HG03135 (cell line): ENCODE results near the gene ST8SIA6.
A peak's percentile ranks its signal among the peaks of the same experiment; 100 is the strongest.
"Not testable (repeated sequence)": the region's sequence is repeated elsewhere in the genome, so short reads cannot be mapped to it uniquely, and the experiment has no call there.

Experiments used
- ATAC-seq: cut with Tn5 transposase; IDR thresholded peaks from one replicate; pipeline ENCODE4 v1.9.1; 2021; ENCODE audit warnings: mild to moderate bottlenecking, moderate library complexity; ENCODE audit not compliant: unreplicated experiment

ST8SIA6 gene

DNA sequence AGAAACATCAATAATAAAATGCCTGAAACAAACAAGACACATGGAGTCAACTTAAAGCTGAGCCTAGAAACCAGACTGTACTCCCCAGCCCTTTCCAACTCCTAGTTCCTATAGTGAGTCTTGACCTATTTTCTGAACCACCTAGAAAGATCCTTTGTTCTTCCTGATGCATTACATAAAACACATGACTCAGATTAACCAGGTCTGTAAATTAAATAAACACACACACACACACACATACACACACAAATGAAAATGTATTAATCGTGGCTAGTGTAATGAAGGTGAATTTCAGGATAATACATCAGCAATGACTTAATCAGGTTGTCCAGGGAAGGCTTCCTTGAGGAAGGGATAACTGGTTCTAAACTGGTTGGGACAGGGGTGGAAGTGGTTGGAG, 104.7 kb downstream of the ST8SIA6 start:
- no peak for ATAC-seq

DNA sequence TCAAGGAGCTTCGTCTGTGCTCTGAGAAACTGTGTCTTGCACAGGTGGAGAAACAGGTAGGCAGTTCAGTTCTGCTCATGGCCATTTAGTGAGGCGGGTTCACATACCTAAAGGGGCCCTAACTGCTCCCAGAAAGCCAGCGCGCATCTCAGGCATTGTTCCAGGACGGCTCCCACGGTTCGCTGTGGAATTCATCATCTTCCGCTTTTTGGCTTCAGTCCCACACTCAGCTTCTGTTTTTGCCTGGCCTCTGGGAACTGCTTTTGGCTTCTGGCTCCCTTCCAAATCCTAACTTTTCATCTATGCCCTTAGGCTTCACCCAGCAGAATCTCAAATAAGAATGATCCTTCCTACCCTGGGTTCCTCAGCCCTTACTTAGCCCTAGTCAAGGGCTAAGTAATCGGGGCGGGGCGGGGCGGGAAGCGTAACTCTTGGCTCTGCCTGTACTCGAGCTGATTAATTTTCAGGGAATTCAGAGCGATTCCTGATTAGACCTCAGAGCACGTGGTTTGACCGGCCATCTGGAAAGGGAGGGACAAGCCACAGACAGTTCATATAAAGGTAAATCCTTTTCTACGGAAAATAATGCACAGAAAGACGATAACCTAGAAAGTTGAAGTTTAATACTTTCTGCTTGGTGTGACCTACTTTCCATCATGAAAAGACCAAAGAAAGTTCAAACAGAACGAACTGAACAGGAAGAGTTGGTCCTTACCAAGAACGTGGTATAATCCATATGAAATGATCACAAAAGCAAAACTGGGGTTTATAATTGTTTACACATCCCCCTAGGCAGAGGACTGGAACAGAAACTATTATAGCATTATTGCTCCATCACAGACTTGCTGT, 105.7 kb downstream of the ST8SIA6 start:
- ATAC-seq, result no peak

DNA sequence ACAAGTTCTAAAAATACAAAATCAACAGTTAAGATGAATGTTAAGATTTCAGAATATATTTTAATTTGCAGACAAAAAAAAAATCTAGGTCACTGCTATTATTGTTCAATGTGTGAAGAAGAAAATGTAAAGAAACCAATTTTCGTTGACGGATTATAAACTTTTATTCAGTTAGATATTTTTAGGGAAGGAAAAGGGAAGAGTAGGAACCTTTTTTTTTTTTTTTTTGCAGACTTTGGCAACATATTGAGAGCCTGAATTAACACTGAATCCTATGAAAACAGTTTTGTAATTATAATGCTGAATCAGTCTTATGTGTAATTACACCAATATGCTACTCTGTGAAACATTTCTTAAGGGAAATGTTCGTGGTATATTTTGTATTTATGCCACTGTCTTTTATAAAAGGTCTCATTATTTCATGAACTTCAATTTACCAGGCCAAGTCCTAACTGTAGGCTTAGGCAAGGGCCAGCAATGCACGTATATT, 106.3 kb downstream of the ST8SIA6 start:
- ATAC-seq, result no peak

DNA sequence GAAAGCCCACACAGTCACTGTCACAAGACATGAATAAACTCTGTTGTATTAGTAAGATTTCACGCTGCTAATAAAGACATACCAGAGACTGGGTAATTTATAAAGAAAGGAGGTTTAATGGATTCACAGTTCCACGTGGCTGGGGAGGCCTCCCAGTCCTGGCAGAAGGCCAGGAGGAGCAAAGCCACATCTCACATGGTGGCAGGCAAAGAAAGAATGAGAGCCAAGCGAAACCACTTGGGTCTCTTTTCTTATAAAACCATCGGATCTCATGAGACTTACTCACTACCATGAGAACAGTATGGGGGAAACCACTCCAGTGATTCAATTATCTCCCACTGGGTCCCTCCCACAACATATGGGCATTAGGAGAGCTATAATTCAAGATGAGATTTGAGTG, 110.2 kb downstream of the ST8SIA6 start:
- no peak for ATAC-seq

DNA sequence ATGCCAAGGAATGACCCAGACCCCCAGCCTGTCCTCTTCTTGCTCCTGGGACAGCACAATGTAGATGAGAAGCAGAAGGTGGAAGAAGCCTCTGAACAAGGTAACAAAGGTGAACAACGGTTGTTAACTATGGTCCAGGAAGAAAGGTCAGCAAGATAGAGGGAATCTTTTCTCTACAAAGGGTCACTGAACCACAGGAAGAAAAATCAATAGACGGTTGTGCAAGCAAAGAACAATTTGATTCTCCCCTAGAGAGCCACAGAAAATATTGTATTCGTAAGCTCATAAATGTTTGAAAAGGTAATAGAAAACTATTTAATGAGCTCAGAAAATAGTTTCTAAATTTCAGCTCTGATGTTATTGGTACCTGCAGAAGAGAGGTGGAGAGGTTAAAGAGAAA, 111.3 kb downstream of the ST8SIA6 start:
- ATAC-seq, result no peak

DNA sequence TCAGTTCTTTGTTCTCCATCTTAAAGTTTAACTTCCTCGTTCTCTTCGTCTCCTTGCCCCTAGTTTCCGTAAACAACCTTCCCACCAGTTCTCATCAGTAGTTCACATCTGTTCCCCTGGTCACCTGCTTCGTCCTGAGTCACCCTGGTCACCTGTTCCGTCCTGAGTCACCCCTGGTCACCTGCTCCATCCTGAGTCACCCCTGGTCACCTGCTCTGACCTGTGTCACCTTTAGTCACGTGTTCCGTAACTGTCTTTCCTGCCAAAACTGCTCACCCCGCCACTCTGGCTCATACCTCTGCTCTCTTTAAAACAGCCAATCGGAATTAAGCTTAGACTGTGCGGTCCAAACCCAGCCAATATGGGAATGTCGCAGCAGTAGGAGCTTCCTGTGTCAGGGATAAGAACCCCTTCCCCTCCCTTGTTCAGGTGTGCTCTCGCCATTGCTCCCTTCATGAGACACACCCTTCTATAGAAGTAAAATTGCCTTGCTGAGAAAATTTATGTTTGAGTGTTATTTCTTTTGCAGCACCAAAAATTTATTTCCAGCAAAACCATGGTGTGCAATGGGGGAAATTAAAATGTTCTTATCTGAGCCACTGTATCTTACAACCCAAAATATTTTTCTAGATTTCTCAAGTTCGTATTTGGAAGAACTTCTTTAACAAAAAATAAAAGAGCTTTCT, 114.1 kb downstream of the ST8SIA6 start:
- ATAC-seq, result no peak

DNA sequence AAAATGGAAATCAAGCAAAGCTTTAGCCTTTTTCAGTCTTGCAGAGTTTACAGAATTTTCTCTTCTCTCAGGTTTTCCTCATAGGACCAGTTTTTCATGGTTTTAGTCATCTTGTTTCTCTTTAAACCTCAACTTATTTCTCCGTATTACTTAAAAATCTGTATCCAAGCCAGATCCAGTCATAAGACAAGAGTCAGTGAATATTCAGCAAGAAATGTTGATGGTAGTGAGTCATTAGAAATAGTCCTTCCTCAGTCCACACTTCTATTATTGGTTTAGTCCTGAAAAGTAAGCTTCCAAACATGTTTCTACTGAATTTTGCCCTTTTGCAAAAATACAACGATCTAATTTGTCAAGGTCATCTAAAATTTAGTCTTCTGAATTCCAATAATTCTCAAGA, 119.3 kb downstream of the ST8SIA6 start:
- ATAC-seq, result no peak

DNA sequence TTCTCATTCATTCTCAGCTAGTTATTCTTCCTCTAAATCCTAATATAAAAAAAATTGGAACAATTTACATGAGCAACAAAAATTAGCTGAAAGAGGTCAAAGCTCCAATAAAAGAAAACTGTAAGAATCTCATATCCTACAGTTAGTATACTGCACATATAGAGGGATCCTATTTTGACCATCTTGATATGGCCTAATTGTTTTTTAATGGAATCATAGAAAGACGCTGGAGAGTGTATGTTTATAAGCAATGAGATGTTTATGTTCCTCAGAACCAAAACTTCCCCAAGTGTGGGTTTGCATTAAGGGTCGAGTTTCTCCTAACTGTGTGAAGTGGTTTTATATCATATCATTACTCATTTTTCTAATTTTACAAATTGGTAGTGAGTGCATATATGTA, 123.9 kb downstream of the ST8SIA6 start:
- no peak for ATAC-seq

DNA sequence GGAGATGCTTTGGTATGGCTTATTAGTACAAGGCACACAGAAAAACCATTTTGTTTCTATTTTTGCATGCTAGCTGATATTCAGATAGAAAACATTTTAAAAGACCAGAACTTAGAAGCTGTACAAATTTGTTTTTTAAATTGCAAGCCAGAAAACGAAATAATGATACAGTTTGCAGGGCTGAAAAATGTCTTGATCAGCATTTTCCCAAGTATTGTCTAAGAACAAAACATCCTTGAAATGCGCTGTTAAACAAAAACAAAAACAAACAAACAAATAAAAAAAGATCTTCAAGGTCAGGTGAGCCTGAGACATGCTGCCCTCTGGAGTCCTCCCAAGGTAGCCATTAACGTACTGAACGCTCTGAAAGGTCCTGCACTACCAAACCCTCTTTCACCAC, 128.0 kb downstream of the ST8SIA6 start:
- no peak for ATAC-seq

DNA sequence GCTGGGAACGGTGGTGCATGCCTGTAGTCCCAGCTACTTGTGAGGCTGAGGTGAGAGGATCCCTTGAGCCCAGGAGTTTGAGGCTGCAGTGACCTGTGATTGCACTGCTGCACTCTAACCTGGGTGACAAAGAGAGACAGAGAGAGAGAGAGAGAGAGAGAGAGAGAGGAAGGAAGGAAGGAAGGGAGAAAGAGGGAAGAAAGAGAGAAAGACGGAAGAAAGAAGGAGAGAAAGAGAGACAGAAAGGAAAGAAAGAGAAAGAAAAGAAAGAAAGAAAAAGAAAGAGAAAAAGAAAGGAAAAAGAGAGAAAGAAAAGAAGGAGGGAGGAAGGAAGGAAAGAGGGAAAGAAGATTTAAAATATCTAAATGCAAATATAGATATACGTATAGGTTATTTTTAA, 132.4 kb downstream of the ST8SIA6 start:
- not testable (repeated sequence) for ATAC-seq

DNA sequence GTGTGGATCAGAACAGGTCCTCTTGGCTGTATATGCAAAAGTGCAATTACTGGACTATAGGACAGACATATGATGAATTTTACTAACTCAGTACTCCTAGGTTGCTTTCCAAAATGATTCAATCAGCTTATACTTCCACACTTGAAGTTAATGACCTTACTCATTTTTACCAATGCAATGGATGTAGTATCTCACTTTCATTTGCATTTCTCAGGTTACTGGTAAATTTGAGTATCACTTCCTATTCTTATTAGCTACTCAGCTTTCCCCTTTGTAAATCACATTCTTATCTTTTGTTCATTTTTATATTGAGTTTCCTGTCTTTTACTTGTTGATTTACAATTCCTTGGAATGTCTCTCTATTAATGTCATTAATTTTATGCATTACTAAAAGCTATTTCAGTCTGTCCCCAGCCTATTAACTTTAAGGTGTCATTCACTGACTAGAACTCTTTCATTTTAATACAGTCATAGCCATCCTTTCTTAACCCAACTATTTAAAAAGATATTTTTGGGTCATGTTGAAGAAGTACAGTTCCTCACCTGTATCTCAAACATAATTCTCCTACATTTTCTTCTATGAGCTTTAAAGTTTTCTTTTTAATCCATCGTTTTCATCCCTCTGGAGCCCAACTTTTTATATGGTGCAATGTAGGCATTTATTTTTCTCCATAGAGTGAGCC, 137.8 kb downstream of the ST8SIA6 start:
- peak; percentile 94 for ATAC-seq

DNA sequence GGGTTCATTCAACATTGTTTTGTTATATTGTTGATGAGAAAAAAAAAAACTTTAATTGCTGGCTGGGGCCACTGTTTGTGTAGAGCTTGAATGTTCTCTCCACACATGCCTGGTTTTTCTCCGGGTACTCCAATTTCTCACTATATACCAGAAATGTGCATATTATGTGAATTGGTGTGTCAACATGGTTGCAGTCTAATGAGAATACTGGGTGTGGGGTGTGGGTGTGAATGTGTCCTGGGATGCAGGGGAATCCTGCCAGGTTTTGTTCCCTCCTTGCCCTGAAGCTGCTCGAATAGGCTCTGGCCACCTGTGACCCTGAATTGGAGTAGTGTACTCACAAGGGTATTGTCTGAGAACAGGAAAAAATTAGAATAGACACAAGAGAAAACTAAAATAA, 145.0 kb downstream of the ST8SIA6 start:
- ATAC-seq, result no peak

DNA sequence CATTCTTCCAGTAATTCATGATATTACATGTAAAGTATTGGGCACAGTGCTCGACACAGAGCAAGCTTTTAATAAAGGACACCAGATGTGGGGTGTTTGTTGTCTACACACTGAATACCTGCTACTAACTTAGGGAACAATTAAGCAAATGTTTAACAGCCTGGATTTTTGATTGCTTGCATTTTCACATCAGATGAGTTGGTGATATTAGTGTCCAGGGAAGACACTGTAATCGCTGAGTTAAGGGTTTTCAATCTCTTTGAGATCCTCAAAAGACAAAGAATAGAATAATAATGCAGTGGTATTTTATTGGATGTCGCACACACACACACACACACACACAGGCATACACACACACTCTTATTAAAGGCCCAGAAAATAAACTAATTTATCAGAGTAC, 147.3 kb downstream of the ST8SIA6 start:
- no peak for ATAC-seq

DNA sequence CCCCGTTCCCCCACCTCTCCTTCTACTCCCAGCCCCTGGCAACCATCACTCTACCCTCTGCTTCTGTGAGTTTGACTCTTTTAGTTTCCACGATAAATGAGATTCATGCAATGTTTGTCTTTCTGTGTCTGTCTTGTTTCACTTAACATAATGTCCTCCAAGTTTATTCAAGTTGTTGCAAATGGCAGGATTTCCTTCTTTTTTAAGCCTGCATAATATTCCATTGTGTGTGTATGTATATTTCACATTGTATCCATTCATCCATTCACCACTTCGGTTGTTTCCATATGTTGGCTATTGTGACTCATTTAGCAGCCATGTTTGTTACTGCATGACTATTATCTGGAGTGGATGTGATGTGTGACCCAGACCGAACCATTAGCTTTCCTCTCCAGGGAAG, 162.0 kb downstream of the ST8SIA6 start:
- no peak for ATAC-seq

DNA sequence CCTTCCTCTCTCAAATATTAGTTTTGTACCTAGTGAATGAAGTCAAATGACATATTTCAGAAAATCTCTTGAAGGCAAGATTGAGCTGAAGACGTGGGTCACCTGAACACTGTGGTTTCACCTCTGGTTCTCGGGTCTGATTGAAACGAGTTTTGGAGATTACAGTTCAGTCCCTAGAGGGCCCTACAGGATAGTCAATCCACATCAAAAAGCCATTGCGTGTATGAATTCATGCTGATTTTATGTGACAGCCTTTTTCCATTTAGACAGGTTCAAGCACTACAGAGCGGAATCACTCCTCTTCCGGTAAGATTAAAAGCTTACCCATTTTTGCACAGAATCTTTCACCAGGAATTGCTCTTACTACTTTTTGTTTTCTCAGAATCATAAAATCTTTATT, 164.2 kb downstream of the ST8SIA6 start:
- ATAC-seq, result no peak

DNA sequence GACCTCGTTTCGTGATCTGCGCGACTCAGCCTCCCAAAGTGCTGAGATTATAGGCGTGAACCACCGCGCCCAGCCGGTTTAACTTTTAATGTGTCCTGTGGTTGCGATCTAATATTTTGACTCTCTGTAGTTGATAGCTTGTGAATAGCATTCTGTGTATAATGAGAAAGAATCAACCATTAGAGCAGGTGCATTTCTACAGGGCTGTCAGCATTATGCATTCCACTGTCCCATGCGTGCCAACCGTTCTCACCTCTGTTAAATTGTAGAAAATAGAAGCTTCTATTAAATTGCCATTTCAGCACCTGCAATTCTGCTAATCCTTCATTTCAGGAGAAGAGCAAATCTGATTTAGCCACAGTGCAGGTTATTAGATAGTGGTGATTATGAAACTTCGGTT, 164.6 kb downstream of the ST8SIA6 start:
- ATAC-seq, result no peak

DNA sequence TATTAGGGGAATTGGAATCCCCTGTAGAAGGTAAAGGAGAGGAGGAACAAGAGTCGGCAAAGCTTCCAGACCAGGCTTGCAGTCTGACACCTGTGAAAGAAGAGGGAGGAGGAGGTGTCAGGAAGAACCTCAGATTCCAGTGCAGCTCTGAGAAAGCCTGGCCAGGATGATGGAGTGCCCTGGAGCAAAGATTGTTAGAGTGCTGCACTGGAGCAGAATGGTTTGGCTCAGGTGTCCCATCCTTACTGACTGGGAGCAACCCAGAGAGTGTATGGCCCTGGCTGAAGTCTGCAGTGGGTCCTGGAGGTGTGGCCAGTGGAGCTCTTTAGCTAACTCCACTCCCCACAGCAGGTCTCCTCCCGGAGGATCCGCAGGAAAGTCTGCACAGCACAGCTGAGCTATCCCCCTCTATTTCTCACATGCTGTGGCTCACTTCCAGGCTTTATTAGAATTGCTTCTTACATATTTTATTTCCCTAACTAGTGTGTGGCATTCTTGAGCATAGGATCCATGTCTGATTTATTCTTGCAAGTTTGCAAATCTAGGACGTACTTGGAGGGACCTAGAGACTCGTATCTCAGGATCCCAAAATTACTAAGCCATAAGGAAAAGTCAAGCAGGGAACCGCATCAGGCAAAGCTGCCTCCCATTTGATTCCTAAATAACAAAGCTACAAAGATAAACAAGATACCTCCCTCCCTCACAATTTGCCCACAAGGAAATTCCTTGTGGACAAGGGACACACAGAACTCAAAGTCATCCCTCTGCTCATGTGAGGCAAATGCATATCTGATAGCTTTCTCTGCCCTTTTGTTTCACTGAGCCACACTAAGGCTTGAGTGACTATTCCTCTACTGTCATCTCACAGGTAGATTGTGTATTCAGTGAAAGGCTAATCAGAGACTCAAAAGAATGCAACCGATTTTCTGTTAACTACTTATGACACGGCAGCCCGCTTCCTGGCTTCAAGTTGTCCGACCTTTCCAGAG, 167.5 kb downstream of the ST8SIA6 start:
- ATAC-seq, result no peak

DNA sequence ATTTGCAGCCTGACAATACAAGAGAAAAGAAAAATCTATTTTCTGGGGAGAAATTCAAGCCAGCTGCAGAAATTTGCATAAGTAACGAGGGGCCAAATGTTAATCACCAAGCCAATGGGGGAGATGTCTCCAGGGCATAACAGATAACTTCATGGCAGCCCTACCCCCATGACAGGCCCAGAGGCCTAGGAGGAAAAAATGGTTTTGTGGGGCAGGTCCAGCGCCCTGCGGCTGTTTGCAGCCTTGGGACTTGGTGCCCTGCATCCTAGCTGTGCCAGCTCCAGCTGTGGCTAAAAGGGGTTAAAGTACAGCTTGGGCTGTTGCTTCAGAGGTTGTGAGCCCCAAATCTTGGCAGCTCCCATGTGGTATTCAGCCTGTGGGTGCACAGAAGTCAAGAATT, 172.1 kb downstream of the ST8SIA6 start:
- no peak for ATAC-seq

DNA sequence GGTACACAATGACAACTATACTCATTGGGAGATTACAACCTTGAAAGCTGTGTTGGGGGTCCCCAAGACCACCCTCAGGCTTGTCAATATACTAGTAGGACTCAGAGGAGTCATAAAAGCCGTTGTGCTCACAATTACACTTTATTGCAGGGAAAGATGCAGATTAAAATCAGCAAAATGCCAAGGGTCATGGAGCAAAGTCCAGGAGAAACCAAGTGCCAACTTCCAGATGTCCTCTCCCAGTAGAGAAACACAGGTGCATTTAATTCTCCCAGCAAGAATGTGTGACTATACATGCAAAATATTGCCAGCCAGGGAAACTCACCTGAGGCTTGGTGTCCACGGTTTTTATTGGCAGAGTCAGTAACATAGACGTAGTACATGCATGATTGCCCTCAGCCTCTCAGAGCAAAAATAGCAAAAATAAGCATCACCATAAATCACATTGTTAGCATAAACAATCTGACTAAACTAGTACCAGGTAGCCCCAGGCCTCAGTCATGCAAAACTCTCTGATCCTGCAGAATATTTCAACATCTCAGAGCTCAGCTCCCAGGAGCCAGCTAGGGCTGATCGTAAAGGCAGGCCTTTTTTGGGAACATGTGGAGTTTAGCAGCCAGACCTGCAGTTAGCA, 175.7 kb downstream of the ST8SIA6 start:
- no peak for ATAC-seq

DNA sequence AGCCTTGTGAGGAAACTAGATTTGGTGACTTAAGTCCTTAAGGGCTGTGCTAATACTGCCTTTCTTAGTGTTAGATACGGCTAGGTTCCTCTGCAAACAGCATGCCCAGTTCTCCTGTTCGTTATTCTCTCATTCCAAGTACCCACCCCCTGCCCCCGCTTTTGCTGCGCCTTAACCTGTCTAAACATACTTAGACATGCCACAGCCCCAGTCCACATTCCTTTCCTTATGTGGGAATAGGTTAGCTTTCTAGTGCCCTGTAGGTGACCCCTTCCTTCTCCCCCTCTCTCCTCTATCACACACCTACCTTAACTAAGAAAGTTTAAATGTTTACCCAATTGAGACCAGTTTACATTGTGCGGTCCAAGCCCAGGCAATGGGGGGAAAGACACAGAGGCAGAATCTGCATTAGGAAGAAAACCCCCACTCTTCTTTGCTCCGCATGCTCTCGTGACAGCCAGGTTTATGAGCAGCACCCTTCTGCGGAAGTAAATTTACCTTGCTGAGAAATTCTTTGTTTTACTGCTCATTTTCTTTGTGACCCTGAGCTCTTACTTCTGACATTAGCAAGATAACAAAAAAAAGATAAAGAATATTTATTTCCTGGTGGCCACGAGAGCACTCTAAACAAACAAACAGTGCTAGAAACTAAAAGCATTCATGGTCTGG, 177.5 kb downstream of the ST8SIA6 start:
- no peak for ATAC-seq
